ENCODE results near the gene CDK6.

DNA sequence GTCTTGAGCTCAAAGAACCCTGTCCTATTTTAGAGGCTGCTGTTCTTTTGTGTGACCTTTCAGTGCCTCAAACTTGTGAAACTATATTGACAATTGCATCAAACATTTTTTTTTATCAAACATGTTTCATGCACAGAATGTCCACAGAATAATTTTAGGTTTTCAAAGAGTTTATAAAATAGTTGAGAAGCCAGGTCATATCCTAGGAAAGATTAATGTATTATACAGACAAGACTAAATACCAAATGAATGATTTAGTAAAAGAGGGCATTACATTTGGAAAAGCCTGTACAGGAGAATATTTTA lies 67.0 kb downstream of the CDK6 start:
- no peak for TF ChIP-seq CTCF (conservative IDR thresholded peaks at IDR 0.05 in 1 of 2, IDR thresholded peaks at IDR 0.05 in 1 of 2; ENCODE audit: extremely low read depth in 1 of 2, insufficient read depth in 1 of 2, low read depth in 1 of 2, low read length in 2 of 2)
- no peak for TF ChIP-seq EZH2 (IDR thresholded peaks at IDR 0.05; ENCODE audit: borderline replicate concordance, low read length)

Measured in mammary epithelial cell (primary cell).